Ishikawa (cell line): ENCODE data around the gene EML4.

Experiments
- CEBPB ChIP-seq: IDR thresholded peaks from 2 replicates; pipeline ENCODE4 v1.6.1; 2012
- CREB1 ChIP-seq: IDR thresholded peaks from 2 replicates; pipeline ENCODE4 v1.6.1; 2012; ENCODE audit warnings: low read depth
- EGR1 ChIP-seq: IDR thresholded peaks from 2 replicates; pipeline ENCODE4 v1.6.1; 2012
- EP300 ChIP-seq: IDR thresholded peaks from 2 replicates; pipeline ENCODE4 v1.6.1; 2012; ENCODE audit warnings: borderline replicate concordance
- FOXM1 ChIP-seq: IDR thresholded peaks from 2 replicates; pipeline ENCODE4 v1.6.1; 2012; ENCODE audit warnings: low read depth, borderline replicate concordance
- MAX ChIP-seq: IDR thresholded peaks from 2 replicates; pipeline ENCODE4 v1.6.1; 2012
- NFIC ChIP-seq: IDR thresholded peaks from 2 replicates; pipeline ENCODE4 v1.6.1; 2012
- RAD21 ChIP-seq: IDR thresholded peaks from 2 replicates; pipeline ENCODE4 v1.6.1; 2012; ENCODE audit warnings: low read depth
- TAF1 ChIP-seq: IDR thresholded peaks from 2 replicates; pipeline ENCODE4 v1.6.1; 2012; ENCODE audit warnings: low read depth, mild to moderate bottlenecking
- TCF12 ChIP-seq: IDR thresholded peaks from 2 replicates; pipeline ENCODE4 v1.6.1; 2012; ENCODE audit warnings: low read depth
- TEAD4 ChIP-seq: IDR thresholded peaks from 2 replicates; pipeline ENCODE4 v1.6.1; 2012
- YY1 ChIP-seq: IDR thresholded peaks from 2 replicates; pipeline ENCODE4 v1.6.1; 2012; ENCODE audit warnings: low read depth
- ZBTB7A ChIP-seq: IDR thresholded peaks from 2 replicates; pipeline ENCODE4 v1.6.1; 2012; ENCODE audit warnings: low read depth
- TF ChIP-seq, protein P1 (sequence below): IDR thresholded peaks from 2 replicates; pipeline ENCODE4 v1.6.1; 2012
- TF ChIP-seq, protein P2 (sequence below): IDR thresholded peaks from 2 replicates; pipeline ENCODE4 v1.6.1; 2012; ENCODE audit warnings: low read depth, mild to moderate bottlenecking

EML4 gene

GRCh38 chr2:42246562-42246961 lies 77.4 kb downstream of the EML4 start:
- TF ChIP-seq FOXM1 (no peak), CREB1 (no peak), TAF1 (no peak), TEAD4 (no peak), TCF12 (no peak), CEBPB (no peak), NFIC (no peak), RAD21 (no peak), EP300 (no peak), ZBTB7A (no peak), EGR1 (no peak), YY1 (no peak), MAX (no peak)
- TF ChIP-seq, protein P1, sequence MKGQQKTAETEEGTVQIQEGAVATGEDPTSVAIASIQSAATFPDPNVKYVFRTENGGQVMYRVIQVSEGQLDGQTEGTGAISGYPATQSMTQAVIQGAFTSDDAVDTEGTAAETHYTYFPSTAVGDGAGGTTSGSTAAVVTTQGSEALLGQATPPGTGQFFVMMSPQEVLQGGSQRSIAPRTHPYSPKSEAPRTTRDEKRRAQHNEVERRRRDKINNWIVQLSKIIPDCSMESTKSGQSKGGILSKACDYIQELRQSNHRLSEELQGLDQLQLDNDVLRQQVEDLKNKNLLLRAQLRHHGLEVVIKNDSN = no peak
- TF ChIP-seq, protein P2, sequence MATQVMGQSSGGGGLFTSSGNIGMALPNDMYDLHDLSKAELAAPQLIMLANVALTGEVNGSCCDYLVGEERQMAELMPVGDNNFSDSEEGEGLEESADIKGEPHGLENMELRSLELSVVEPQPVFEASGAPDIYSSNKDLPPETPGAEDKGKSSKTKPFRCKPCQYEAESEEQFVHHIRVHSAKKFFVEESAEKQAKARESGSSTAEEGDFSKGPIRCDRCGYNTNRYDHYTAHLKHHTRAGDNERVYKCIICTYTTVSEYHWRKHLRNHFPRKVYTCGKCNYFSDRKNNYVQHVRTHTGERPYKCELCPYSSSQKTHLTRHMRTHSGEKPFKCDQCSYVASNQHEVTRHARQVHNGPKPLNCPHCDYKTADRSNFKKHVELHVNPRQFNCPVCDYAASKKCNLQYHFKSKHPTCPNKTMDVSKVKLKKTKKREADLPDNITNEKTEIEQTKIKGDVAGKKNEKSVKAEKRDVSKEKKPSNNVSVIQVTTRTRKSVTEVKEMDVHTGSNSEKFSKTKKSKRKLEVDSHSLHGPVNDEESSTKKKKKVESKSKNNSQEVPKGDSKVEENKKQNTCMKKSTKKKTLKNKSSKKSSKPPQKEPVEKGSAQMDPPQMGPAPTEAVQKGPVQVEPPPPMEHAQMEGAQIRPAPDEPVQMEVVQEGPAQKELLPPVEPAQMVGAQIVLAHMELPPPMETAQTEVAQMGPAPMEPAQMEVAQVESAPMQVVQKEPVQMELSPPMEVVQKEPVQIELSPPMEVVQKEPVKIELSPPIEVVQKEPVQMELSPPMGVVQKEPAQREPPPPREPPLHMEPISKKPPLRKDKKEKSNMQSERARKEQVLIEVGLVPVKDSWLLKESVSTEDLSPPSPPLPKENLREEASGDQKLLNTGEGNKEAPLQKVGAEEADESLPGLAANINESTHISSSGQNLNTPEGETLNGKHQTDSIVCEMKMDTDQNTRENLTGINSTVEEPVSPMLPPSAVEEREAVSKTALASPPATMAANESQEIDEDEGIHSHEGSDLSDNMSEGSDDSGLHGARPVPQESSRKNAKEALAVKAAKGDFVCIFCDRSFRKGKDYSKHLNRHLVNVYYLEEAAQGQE = no peak

DNA sequence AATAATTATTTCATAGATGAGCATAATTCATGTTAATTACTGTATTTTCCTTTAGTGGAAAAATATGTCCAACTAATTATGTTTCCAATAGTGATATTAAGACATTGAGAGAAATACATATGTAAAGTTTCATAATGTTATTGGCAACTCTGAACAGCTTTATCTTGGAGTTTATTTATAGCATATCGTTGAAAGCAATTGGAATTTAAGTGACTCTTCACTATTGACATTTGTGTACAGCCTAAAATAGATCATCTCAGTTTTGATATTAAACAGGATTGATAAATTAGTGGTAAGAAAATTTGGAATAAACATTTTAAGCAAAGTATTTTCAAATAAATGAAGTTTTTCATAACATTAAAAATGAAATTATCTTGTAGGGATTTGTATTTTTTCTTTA lies 79.7 kb downstream of the EML4 start:
- TF ChIP-seq EGR1 = no peak
- TF ChIP-seq ZBTB7A = no peak
- TF ChIP-seq FOXM1 = no peak
- TF ChIP-seq TCF12 = no peak
- TF ChIP-seq YY1 = no peak
- no peak for TF ChIP-seq MAX
- TF ChIP-seq, protein P1 = no peak
- no peak for TF ChIP-seq EP300
- TF ChIP-seq, protein P2 = no peak
- TF ChIP-seq TEAD4 = no peak
- TF ChIP-seq RAD21 = no peak
- TF ChIP-seq NFIC = no peak
- no peak for TF ChIP-seq CEBPB
- no peak for TF ChIP-seq CREB1

GRCh38 chr2:42249284-42249683 lies 80.1 kb downstream of the EML4 start:
- TF ChIP-seq ZBTB7A = no peak
- TF ChIP-seq, protein P2 = no peak
- no peak for TF ChIP-seq TAF1
- TF ChIP-seq YY1 = no peak
- TF ChIP-seq TEAD4 = no peak
- no peak for TF ChIP-seq EGR1
- no peak for TF ChIP-seq TCF12
- no peak for TF ChIP-seq CEBPB
- TF ChIP-seq RAD21 = no peak
- TF ChIP-seq EP300 = no peak
- TF ChIP-seq MAX = no peak
- TF ChIP-seq NFIC = no peak
- TF ChIP-seq CREB1 = no peak
- TF ChIP-seq FOXM1 = no peak
- TF ChIP-seq, protein P1 = no peak

DNA sequence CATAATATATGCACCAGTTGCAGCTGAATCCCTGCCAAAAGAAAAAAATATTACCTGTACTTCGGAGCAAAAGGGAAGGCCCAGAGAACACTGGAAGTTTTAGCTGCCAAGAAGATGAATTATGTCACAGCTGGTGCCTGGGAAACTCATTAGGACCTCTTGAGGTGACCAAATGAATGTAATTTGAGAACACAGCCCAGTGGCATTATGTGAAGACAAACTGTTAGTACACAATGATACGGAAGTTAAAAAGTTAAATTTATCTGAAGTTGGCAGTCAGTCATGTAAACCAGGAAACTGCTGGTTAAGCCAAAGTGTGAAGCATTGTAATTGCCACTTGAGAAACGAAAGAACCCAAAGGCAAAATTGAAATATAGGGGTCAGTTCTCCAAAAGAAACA lies 80.7 kb downstream of the EML4 start:
- TF ChIP-seq, protein P2 = no peak
- TF ChIP-seq MAX = peak; percentile 49; the same call in 1 of the 2 replicates
- TF ChIP-seq CEBPB = peak; percentile 79
- no peak for TF ChIP-seq CREB1
- TF ChIP-seq FOXM1 = peak; percentile 83
- peak; percentile 43; the same call in 1 of the 2 replicates for TF ChIP-seq ZBTB7A
- peak; percentile 95 for TF ChIP-seq EP300
- TF ChIP-seq TAF1 = no peak
- peak; percentile 98 for TF ChIP-seq NFIC
- TF ChIP-seq TCF12 = peak; percentile 98
- peak; percentile 24; the same call in 1 of the 2 replicates for TF ChIP-seq YY1
- TF ChIP-seq, protein P1 = peak; percentile 47
- TF ChIP-seq RAD21 = peak; percentile 14; the same call in 1 of the 2 replicates
- TF ChIP-seq EGR1 = no peak
- peak; percentile 89 for TF ChIP-seq TEAD4
